HG02885 (cell line): ENCODE measurements around the gene YY1.
"Not testable (repeated sequence)": the region's sequence is repeated elsewhere in the genome, so short reads cannot be mapped to it uniquely, and the experiment has no call there.

ENCODE experiments used
- ATAC-seq: cut with Tn5 transposase; IDR thresholded peaks from one replicate; pipeline ENCODE4 v1.9.1; 2021; ENCODE audit warnings: mild to moderate bottlenecking; ENCODE audit not compliant: unreplicated experiment, poor library complexity

YY1 gene

DNA sequence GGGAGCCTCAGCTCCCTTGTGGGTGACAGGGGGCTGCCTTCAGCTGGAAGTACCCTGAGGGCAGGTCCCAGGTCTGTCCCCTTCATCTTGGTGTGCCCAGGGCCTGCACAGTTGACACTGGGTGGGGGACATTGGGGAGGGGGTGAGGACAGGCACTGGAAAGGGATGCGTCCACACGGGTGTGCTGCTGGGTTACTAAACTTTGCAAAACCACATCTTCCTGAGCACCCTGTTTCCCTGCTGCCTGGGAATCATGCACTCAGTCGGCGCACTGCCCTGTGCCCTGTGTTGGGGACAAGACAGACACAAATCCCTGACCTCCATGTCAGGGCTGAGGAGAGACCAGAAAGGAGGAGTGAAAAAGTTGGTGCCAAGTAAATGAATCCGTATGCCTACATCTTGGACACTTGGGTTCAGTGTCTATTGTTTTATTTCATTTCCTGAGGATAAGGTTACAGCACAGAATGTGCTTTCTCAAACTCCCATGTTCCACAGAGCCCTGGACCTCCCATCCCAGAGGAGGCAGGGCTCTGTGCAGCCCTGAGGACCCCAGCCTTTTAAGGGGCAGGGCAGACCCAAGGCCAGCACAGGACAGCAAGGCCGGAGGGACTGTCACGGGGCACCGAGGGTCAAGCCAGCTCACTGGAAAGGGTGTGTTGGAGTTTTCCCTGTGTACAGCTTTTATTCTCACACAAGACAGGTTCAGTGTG, 70.2 kb downstream of the YY1 start:
- ATAC-seq, result no peak

DNA sequence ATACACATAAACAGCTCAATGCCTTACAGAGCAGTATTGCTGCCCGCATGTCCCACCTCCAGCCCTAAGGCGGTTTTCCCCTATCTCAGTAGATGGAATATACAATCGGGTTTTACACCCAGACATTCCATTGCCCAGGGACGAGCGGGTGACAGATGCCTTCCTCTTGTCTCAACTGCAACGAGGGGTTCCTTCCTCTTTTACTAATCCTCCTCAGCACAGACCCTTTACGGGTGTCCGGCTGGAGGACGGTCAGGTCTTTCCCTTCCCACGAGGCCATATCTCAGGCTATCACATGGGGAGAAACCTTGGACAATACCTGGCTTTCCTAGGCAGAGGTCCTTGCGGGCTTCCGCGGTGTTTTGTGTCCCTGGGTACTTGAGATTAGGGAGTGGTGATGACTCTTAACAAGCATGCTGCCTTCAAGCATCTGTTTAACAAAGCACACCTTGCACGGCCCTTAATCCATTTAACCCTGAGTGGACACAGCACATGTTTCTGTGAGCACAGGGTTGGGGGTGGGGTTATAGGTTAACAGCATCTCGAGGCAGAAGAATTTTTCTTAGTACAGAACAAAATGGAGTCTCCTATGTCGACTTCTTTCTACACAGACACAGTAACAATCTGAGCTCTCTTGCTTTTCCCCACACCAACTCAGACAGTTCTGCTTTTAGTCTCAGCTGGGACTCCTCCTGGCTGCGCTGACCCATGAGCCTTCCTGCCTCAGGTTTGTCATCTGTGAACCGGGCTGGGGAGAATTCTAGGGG, 73.3 kb downstream of the YY1 start:
- not testable (repeated sequence) for ATAC-seq

DNA sequence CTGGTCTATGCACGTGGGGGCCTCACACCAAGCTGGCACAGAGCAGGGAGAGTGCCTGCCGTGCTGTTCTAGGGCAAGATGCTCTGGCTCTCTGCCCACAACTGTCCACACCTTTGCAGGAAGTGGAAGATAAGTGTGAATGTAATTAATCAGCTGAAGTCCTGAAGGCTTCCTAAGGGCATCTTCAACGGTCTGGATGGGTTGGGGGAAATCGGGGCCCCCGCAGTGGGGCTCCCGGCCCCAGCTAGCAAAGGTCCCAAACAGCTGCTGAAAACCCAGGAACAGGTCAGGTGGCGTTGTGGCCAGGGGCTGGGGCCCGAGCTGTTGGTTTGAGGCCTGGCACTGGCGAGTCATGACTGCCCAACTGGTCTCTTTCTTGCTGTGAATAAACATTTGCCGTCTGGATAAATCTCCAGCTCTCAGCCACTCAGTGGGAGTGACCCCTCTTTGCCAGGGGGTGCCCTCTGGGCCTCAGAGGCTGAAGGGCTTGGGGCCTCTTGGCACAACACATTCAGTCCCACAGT, 74.0 kb downstream of the YY1 start:
- no peak for ATAC-seq

DNA sequence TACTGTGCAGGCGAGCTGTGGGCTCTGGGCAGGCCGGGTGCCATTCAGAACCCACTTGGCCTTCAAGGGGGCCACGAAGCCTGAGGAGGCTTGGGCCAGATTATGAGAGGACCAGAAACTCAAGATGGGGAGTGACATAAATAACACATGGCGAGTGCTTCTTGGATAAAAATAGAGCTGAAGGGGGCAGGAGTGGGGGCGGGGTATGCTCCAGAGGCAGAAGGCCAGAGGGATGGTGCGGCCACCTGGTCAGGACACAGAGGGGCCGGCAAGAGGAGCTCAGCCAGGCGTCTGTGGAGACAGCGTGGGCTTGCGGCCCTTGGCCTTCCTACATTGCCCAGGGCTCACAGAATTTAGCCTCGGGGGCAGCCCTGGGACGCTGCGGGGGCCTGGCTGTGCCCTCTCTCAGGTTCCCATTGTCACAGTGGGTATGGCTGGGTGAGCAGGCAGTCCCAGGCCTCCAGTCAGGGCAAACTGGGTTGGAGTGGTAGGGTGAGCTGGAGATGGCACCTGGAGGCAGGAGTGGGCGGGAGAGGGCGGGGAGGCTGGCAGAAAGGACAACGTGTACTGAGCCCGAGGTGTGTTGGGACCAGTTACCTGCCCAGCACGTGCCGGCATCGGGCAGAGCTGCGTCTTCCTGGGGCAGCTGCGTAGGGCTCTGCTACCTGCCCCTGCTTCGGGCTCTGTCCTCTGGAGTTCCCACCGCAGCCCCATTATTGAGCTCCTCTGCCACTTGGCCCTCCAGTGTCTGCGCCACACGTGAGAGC, 74.7 kb downstream of the YY1 start:
- no peak for ATAC-seq

DNA sequence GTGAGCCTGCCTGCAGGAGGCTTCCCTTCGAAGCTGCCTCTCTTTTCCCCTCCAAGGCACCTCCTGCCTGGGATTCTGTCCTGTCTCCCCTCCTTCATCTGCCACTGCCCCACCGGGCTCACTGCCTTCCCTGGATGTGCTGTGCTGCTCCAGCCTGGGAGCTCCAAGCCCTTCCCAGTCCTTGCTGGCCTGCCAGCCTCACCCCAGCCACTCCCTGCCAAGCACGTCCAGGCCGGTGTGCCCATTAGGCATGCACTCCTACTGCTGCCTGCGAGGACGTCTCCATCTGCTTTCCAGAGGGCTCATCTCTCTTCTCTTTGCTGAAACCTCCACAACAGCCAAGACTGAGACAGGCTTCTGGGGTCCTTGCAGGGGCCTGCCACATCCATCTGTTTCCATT, 75.8 kb downstream of the YY1 start:
- no peak for ATAC-seq

DNA sequence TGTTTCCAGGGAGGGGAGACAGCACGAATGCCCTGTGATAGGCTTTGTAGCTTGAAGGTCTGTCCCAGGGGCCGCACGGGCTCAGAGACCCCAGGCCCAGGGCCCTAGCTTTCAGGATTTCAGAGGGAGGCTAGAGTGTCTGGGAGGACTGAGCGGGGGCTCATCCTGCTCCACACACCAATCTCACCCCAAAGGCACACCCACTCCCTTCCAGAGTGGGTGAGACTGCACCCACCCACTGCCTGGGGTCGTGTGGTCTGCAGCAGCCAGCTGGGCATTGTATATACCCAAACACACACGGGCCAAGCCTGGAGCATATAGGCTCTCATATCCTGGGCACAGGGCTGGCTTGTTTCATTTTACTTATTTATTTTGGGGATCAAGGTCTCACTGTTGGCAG, 78.4 kb downstream of the YY1 start:
- no peak for ATAC-seq

DNA sequence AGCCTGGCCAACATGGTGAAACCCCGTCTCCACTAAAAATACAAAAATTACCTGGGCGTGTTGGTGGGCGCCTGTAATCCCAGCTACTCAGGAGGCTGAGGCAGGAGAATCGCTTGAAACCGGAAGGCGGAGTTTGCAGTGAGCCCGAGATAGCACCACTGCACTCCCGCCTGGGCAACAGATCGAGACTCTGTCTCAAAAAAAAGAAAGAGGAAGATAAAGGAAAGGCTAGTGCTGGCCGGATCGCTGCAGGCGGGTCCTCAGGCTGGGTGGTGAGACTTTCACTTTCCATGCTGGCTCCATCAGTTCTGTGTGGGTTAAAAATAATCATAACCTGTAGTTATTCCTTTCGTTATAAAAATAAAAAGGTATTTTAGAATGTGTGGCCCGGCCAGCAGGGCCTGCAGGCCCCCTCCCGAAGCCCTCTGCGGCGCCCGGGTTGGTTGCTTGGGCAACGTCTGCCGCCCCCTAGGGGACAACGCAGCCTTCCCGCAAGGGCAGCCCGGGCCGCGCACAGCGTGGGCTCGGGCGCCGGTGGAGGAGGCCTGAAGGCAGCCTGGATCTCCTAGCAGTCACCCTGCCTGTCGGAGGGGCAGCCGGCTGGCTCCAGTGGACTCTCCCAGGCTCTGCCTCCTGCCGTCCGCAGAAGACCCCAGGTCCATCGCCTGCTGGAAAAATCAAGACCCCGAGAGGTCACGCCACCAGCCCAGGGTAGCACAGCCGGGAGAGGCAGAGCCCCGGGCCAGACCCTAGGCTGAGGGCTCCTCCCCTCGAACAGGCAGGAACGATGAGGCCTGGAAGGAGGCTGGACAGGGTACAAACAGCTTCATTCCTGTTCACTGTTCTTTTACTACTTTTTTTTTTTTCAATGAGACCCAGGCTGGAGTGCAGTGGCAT, 79.2 kb downstream of the YY1 start:
- ATAC-seq, result peak; percentile 86

DNA sequence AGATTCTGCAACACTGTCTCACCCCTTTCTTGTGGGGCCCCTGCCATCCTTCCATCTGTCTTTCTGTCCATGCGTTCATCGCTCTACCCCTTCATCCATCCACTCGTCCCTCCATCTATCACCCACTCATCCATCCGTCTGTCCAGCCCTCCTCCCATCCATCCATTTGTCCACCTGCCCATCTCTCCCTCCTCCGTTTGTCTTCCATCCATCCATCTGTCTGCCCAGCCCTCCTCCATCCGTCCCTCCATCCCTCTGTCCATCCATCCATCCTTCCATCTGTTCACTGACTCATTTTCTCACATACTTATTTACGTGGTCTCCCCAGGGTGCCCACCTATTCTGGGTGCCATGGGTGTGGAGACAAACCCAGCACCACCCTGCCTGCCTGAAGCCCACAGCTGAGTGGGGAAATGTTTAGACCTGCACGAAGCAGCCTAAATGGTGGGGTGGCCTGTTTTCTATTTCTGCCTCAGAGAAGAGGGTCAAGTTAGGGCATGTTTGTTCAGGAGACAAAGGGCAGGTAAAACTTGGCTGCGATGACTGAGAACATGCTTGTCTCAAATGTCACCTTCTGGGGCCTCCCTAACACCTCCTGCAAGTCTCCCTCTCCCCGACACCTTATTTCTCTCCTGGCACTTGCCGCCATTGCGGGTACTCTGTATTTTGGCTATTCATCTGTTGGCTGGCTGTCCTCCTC, 81.4 kb downstream of the YY1 start:
- no peak for ATAC-seq

DNA sequence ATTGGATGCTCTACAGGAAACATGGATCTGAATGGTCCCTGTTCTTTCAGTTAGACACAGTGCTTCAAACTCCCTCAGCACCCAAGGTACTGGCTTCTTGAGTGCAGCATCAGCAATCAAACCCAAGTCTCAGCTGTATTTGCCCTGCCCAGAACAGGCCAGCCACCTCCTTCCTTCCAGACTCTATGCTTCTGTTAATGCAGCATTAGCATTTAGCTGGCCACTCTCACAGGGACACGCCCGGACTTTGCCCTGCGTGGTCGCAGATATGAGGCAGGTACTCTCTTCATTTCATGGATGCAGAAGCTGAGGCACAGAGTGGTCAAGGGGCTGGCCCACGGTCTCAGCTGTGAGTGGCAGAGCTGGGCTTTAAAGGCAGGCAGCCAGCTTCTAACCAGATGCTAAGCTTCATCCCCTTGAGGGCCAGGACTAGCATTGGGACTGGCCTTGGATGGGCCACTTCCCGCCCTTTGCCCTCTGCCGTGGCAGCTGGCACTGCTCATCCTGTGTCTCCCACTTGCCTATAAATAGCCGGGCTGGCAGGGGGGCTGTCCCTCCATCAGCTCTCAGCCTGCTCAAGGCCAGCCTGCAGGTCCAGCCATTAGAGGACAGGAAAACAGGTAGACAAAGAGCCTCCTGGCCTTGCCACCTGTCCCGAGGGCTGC, 82.7 kb downstream of the YY1 start:
- no peak for ATAC-seq

DNA sequence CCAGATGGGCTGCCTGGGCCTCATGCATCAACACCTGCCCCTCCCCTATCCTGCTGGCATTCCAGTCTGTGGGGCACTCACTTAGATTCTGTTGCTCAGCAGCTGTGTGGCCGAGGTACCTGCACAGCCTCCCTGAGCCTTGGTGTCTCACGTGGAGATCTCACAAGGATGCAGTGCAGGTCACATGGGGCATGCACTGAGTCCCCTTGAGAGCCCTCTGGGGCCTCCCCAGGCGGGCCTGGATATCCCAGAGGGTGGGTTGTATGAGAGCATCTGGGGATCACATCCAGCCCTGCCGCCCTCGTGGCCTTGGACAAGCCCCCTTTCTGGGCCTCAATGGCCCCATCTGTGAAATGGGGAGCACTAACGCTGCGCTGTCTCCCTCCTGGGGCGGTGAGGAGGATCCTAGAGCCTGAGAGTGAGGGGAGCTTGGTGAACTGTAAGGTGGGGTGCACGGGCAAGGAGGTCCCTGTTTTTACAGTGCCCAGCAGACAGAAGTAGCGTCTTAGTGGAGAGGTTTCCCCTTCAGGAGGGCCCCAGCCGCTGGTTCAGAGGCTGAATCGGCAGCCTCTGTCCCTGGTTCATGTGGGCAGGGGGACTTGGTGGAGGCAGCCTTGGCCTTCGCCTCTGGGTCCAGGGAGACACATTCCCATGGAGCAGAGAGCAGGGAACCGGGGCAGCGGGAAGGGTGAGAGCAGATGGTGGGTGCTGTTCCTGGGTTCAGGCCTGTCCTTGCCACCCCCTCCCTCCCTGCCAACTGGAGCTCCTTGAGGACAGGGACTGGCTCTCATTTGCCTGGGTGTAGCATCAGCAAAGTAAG, 83.4 kb downstream of the YY1 start:
- no peak for ATAC-seq

DNA sequence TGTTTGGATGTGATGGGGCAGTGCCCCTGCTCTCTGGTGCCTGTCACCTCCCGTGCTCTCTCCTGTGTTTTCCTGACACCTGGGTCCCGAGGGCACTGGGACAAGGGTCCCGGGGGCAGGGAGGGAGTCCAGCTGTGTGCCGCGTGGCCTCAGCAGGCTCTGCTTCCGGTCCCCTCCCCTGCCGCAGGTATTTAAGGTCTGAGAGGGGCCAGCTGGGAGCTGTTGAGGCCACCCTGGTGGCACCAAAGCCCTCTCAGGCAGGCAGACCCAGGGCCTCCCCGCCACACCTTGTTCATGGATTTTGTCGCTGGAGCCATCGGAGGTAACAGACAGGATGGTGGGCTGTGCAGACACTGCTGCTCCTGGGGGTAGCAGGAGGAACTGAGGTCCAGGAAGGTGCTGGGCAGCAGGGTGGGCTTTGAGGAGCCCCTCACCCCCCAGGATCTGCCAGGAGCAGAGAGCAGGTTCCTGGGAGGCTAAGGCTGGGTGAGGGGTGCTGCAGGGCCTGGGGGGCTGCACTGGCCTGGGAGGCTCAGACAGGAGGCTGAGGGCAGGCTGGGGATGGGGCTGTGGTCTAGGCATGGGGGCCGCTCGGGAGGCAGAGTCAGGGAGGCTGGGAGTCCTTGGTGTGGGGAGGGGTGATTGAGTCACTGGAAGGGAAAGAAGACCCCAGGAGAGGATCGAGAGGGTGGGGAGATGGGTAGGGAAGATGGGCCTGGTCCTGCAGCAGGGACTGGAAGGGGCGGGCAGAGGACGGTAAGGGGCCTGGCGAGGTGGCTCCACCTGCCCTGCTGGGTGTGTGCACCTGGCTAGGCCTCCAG, 84.4 kb downstream of the YY1 start, which contains the start of gene SLC25A47:
Gene SLC25A47, plus strand, starts transcription at position 219 of the 821 bp plus-strand sequence. Its CDS starts 76 bp downstream, at position 295.
- no peak for ATAC-seq

DNA sequence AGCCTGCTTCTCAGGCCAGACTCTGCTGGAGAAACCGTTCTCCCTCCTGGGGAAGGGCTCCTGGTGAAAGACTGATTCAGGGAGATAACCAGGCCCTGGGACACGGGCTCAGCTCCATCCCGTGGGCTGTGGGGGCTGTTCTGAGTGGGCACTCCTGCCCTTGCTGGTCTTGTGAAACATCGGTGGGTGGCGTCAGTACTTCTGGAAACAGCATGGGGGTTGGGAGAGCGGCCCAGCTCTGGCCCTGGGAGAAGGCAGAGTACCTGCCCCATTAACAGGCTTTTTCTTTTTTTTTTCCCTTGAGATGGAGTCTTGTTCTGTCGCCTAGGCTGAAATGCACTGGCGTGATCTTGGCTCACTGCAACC, 85.0 kb downstream of the YY1 start:
- no peak for ATAC-seq

DNA sequence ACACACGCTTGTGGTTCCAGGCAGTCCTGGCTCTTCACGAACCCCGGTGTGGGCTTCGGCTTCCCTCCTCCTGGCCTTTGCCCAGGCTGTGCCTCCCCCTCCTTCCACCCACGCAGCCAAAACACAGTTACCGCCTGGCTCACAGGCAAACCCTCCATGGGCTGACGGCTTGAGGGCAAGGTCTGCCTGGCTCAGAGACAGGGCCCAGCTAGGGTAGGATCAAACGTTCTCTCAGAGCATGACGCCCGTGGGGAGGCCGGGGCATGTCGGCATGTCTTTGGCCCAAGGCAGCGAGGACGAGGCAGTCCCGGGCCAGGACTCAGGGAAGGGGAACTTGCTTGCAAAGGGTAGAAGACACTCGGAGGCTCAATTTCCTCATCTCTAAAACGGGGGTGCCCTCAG, 86.3 kb downstream of the YY1 start:
- no peak for ATAC-seq

DNA sequence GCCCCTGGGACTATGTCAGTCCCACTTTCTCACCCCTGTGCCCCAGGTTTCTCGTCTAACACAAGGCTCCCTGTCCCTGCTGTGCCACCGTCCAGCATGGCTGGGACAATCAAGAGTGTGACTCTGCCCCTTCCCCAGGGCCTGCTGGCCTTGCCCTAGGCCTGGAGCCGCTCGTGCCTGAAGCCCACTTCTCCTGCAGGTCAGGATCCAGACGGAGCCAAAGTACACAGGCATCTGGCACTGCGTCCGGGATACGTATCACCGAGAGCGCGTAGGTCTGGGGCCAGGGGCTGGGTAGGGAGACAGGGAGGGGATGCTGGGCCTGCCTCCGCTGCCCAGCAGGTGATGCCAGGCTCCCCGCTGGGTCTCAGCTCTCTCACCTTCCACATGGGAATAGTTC, 87.0 kb downstream of the YY1 start:
- no peak for ATAC-seq

DNA sequence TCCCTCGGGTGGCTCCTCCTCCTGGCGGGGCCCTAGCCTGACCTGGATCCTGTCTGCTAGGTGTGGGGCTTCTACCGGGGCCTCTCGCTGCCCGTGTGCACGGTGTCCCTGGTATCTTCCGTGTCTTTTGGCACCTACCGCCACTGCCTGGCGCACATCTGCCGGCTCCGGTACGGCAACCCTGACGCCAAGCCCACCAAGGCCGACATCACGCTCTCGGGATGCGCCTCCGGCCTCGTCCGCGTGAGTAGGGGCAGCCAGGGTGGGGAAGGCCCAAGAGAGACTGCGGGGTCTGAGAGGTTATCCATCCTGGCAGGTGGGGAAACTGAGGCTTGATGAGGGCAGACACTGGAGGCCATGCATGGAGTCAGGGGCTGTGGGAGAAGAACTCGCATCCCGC, 88.2 kb downstream of the YY1 start:
- no peak for ATAC-seq

DNA sequence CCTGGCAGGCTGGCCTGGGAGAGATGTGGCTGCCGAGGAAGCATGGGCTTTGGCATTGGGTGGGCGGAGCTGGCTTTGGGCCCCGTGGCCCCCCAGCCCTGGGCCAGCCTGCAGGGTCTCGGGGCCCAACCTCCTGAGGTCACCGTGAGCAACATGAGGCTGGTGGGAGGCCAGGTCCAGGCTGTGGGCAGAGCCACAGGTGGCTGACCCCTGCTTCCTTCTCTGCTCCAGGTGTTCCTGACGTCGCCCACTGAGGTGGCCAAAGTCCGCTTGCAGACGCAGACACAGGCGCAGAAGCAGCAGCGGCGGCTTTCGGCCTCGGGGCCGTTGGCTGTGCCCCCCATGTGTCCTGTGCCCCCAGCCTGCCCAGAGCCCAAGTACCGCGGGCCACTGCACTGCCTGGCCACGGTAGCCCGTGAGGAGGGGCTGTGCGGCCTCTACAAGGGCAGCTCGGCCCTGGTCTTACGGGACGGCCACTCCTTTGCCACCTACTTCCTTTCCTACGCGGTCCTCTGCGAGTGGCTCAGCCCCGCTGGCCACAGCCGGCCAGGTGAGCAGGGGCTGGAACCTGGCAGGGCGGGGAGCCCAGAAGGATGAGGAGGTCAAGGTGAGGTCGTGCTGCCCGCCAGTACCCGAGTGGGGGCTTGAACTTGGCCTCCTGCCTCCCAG, 89.7 kb downstream of the YY1 start:
- ATAC-seq, result no peak
